Measurements from ENCODE around the gene NEK2. TPM values are rescaled to one million over a fixed set of nuclear protein-coding genes. Genes with fewer than 3 reads are reported as not detected.

NEK2 gene
- total RNA-seq, 1 donor from 2014 or later = 3.9 TPM

DNA sequence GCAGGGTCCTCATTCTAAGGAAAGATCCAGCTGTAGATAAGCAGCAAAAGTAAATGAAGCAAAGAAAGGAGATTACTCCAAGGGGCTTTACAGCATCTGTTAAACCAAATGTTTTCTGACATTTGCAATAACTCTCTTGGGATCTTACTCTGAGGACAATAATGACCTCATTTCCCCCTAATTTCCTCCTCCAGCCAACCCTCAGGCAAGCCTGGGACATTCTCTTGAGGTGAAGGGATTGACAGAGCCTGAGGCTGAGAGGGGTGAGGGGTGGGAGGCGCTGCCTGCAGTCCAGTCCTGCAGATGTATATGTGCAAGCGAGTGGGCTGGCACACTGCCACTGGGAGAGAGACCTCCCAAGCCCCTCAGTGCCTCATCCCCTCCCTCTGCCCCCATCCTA, 40.5 kb upstream of the NEK2 start:
- TF ChIP-seq, protein P1, sequence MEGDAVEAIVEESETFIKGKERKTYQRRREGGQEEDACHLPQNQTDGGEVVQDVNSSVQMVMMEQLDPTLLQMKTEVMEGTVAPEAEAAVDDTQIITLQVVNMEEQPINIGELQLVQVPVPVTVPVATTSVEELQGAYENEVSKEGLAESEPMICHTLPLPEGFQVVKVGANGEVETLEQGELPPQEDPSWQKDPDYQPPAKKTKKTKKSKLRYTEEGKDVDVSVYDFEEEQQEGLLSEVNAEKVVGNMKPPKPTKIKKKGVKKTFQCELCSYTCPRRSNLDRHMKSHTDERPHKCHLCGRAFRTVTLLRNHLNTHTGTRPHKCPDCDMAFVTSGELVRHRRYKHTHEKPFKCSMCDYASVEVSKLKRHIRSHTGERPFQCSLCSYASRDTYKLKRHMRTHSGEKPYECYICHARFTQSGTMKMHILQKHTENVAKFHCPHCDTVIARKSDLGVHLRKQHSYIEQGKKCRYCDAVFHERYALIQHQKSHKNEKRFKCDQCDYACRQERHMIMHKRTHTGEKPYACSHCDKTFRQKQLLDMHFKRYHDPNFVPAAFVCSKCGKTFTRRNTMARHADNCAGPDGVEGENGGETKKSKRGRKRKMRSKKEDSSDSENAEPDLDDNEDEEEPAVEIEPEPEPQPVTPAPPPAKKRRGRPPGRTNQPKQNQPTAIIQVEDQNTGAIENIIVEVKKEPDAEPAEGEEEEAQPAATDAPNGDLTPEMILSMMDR (IDR thresholded peaks at IDR 0.05; ENCODE audit: unreplicated experiment) = no peak
- H3K27me3 Mint-ChIP-seq (ENCODE audit: unreplicated experiment) = no peaks in the 10 kb centered on the region
- no peaks in the 10 kb centered on the region for H3K36me3 Mint-ChIP-seq (ENCODE audit: low read depth, unreplicated experiment)
- H3K4me1 Mint-ChIP-seq (ENCODE audit: unreplicated experiment) = no peaks in the 10 kb centered on the region
- H3K27ac Mint-ChIP-seq (ENCODE audit: unreplicated experiment) = no peak overlapping the region
- H3K9me3 Mint-ChIP-seq (ENCODE audit: unreplicated experiment) = no peaks in the 10 kb centered on the region
- no peak overlapping the region for H3K4me3 Mint-ChIP-seq (ENCODE audit: unreplicated experiment)
- no peak for DNase-seq (ENCODE audit: low spot score)

DNA sequence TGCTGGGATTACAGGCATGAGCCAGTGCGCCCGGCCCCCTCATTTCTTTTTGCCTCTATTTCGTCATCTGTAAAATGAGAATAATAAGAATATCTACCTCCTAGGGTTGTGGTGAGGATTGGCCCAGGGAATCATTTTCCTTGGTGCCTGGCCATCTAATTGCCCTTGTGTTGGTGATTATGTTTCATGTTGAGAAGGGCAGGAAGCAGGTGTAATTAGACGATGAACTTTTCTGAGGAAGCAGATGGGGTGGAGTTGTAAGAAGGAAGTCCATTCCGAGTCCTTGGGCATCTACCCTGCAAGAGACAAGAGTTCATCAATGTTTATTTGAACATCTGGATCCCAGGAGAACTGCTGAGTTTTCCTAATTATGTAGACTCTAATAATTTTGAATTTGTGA, 38.7 kb upstream of the NEK2 start:
- H3K36me3 Mint-ChIP-seq (ENCODE audit: low read depth, unreplicated experiment) = no peaks in the 10 kb centered on the region
- TF ChIP-seq, protein P1 (IDR thresholded peaks at IDR 0.05; ENCODE audit: unreplicated experiment) = no peak
- no peaks in the 10 kb centered on the region for H3K9me3 Mint-ChIP-seq (ENCODE audit: unreplicated experiment)
- no peak overlapping the region for H3K27ac Mint-ChIP-seq (ENCODE audit: unreplicated experiment)
- no peaks in the 10 kb centered on the region for H3K4me1 Mint-ChIP-seq (ENCODE audit: unreplicated experiment)
- no peaks in the 10 kb centered on the region for H3K27me3 Mint-ChIP-seq (ENCODE audit: unreplicated experiment)
- H3K4me3 Mint-ChIP-seq (ENCODE audit: unreplicated experiment) = no peak overlapping the region
- DNase-seq (ENCODE audit: low spot score) = no peak

DNA sequence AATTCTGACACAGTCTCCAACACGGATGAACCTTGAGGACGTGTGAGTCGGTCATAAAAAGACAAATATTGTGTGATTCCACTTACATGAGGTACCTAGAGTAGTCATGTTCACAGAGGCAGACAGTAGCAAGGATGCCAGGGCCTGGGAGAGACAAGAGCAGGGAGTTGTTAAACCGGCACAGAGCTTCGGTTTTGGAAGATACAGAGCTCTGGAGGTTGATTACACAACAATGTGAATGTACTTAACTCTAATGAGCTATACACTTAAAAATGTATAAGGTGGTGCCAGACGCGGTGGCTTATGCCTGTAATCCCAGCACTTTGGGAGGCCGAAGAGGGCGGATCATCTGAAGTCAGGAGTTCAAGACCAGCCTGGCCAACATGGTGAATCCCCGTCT, 37.8 kb upstream of the NEK2 start:
- no peaks in the 10 kb centered on the region for H3K27me3 Mint-ChIP-seq (ENCODE audit: unreplicated experiment)
- TF ChIP-seq, protein P1 (IDR thresholded peaks at IDR 0.05; ENCODE audit: unreplicated experiment) = no peak
- H3K4me3 Mint-ChIP-seq (ENCODE audit: unreplicated experiment) = no peak overlapping the region

DNA sequence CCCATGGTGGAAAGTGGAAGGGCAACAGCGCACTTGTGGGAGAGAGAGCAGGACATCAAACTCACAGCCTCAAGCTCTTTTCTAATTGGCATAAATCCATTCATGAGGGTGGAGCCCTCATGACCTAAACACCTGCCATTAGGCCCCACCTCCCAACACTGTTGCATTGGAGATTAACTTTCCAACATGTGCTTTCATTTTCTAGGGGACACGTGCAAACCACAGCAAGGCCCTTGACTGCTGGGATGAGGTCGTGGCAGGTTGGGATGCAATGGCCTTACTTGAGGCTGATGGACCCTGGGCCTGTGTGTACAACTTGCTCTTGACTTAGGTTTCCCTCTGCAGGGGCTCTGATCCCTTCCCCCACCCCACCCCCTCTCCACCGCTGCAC, 35.9 kb upstream of the NEK2 start:
- H3K27me3 Mint-ChIP-seq (ENCODE audit: unreplicated experiment) = no peaks in the 10 kb centered on the region
- no peaks in the 10 kb centered on the region for H3K9me3 Mint-ChIP-seq (ENCODE audit: unreplicated experiment)
- H3K4me1 Mint-ChIP-seq (ENCODE audit: unreplicated experiment) = no peaks in the 10 kb centered on the region
- no peaks in the 10 kb centered on the region for H3K36me3 Mint-ChIP-seq (ENCODE audit: low read depth, unreplicated experiment)
- no peak overlapping the region for H3K27ac Mint-ChIP-seq (ENCODE audit: unreplicated experiment)
- DNase-seq (ENCODE audit: low spot score) = no peak
- no peak overlapping the region for H3K4me3 Mint-ChIP-seq (ENCODE audit: unreplicated experiment)
- TF ChIP-seq, protein P1 (IDR thresholded peaks at IDR 0.05; ENCODE audit: unreplicated experiment) = no peak

More for the DNA sequence above, 37.8 kb upstream of the NEK2 start:
- no peaks in the 10 kb centered on the region for H3K9me3 Mint-ChIP-seq (ENCODE audit: unreplicated experiment)
- no peaks in the 10 kb centered on the region for H3K36me3 Mint-ChIP-seq (ENCODE audit: low read depth, unreplicated experiment)
- H3K4me1 Mint-ChIP-seq (ENCODE audit: unreplicated experiment) = no peaks in the 10 kb centered on the region
- no peak overlapping the region for H3K27ac Mint-ChIP-seq (ENCODE audit: unreplicated experiment)
- no peak for DNase-seq (ENCODE audit: low spot score)

DNA sequence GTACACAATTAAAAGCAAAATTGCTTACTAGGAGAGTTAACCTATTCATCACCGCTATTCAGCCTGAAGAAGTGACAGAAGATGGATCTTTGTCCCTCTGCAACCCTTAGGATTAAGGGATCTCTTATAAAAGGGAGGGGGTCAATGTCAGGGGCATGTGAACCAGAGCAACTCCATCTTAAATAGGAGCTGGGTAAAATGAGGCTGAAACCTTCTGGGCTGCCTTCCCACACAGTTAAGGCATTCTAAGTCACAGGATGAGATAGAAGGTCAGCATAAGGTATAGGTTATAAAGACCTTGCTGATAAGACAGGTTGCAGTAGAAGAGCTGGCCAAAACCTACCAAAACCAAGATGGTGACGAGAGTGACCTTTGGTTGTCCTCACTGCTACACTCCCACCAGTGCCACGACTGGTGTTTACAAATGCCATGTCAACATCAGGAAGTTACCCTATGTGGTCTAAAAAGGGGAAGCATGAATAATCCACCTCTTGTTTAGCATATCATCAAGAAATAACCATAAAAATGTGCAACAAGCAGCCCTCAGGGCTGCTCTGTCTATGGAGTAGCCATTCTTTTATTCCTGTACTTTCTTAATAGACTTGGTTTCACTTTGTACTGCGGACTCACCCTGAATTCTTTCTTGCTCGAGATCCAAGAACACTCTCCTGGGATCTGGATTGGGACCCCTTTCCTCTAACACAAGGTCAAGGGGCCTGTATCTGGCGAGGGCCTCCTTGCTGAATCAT, 35.3 kb upstream of the NEK2 start:
- no peaks in the 10 kb centered on the region for H3K27me3 Mint-ChIP-seq (ENCODE audit: unreplicated experiment)
- no peak overlapping the region for H3K27ac Mint-ChIP-seq (ENCODE audit: unreplicated experiment)
- no peaks in the 10 kb centered on the region for H3K4me1 Mint-ChIP-seq (ENCODE audit: unreplicated experiment)
- no peak overlapping the region for H3K4me3 Mint-ChIP-seq (ENCODE audit: unreplicated experiment)
- no peaks in the 10 kb centered on the region for H3K36me3 Mint-ChIP-seq (ENCODE audit: low read depth, unreplicated experiment)
- H3K9me3 Mint-ChIP-seq (ENCODE audit: unreplicated experiment) = no peaks in the 10 kb centered on the region
- TF ChIP-seq, protein P1 (IDR thresholded peaks at IDR 0.05; ENCODE audit: unreplicated experiment) = no peak
- DNase-seq (ENCODE audit: low spot score) = no peak

Measured in endothelial cell (in vitro differentiated cells).